ENCODE measurements around the gene AVPR1A. TPM values are rescaled to one million over a fixed set of nuclear protein-coding genes. Genes with fewer than 3 reads are reported as not detected.

The AVPR1A gene
- total RNA-seq, 1 donor from 2014 or later = 0.45 TPM

DNA sequence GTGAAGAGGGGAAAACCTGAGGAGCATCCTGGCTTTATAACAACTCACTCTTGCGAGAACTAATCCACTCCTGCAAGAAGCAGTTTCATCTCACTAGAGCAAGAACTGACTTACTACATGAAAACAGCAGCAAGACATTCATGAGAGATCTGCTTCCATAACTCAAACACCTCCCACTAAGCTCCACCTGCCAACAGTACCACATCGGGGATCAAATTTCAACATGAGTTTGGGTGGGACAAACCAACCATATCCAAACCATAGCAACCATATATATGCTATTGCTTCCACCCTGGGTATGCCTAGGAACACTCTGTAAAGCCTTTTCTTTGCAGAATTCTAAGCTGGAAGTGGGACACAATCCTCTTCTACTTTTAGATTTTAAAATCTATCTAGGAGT lies 13.9 kb upstream of the AVPR1A start:
- Mint-ChIP-seq H3K9me3 (ENCODE audit: low read depth) (peaks cover 5% of the 10 kb centered on the region), H3K27ac (ENCODE audit: unreplicated experiment) (no peak overlapping the region), H3K36me3 (ENCODE audit: low read depth) (peaks cover 5% of the 10 kb centered on the region), H3K27me3 (ENCODE audit: low read depth) (peaks cover 37% of the 10 kb centered on the region), H3K4me1 (ENCODE audit: low read depth) (peaks cover 4% of the 10 kb centered on the region), H3K4me3 (ENCODE audit: unreplicated experiment) (no peak overlapping the region)
- TF ChIP-seq, protein P1, sequence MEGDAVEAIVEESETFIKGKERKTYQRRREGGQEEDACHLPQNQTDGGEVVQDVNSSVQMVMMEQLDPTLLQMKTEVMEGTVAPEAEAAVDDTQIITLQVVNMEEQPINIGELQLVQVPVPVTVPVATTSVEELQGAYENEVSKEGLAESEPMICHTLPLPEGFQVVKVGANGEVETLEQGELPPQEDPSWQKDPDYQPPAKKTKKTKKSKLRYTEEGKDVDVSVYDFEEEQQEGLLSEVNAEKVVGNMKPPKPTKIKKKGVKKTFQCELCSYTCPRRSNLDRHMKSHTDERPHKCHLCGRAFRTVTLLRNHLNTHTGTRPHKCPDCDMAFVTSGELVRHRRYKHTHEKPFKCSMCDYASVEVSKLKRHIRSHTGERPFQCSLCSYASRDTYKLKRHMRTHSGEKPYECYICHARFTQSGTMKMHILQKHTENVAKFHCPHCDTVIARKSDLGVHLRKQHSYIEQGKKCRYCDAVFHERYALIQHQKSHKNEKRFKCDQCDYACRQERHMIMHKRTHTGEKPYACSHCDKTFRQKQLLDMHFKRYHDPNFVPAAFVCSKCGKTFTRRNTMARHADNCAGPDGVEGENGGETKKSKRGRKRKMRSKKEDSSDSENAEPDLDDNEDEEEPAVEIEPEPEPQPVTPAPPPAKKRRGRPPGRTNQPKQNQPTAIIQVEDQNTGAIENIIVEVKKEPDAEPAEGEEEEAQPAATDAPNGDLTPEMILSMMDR (IDR thresholded peaks at IDR 0.05) = no peak
- no peak for DNase-seq (ENCODE audit: low spot score)

DNA sequence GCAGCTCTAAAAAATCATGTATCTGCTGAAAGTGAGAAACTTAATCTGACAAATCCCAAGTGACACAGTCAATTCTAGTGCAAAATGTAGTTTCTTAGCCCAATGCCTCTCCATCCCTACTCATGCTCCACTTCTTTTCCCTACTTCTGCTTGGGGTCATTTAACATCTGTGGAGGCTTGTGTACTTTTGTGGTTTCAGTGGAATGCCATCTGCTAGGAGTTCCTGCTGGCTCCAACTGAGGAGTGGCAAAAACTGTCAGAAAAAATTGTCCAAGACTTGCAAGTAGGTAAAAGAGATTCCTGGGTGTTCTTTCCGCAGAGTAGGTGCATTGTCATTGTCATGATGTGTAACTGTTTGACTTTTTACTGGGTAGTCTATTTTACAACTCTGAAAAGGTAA lies 12.5 kb upstream of the AVPR1A start:
- peaks cover 5% of the 10 kb centered on the region for H3K9me3 Mint-ChIP-seq (ENCODE audit: low read depth)
- H3K4me3 Mint-ChIP-seq (ENCODE audit: unreplicated experiment) = no peak overlapping the region
- peaks cover 5% of the 10 kb centered on the region for H3K36me3 Mint-ChIP-seq (ENCODE audit: low read depth)
- no peak for DNase-seq (ENCODE audit: low spot score)
- H3K27ac Mint-ChIP-seq (ENCODE audit: unreplicated experiment) = no peak overlapping the region
- H3K4me1 Mint-ChIP-seq (ENCODE audit: low read depth) = peaks cover 4% of the 10 kb centered on the region
- peaks cover 33% of the 10 kb centered on the region for H3K27me3 Mint-ChIP-seq (ENCODE audit: low read depth)
- TF ChIP-seq, protein P1 (IDR thresholded peaks at IDR 0.05) = no peak

DNA sequence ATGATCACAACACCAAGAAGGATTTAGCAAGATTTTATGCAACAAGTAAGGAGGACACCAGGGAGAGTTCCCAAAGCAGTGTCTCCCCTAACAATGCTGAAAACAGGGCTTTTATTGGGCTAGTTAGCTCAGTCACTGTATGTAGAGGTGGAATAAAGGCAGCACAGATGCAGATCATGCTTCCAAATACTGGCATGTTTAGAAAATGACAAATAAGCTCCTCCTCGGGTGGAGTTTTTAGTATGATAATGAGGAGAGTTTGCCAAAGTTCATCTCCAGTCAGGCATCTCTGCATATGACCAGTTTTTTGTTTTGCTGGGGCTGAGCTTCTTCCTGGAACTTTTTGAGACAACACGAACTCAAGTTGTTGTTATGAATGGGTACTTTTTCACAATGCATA lies 4.4 kb upstream of the AVPR1A start:
- Mint-ChIP-seq H3K4me3 (ENCODE audit: unreplicated experiment) (no peak overlapping the region), H3K4me1 (ENCODE audit: low read depth) (peaks cover 18% of the 10 kb centered on the region), H3K9me3 (ENCODE audit: low read depth) (peaks cover 6% of the 10 kb centered on the region), H3K27ac (ENCODE audit: unreplicated experiment) (no peak overlapping the region), H3K27me3 (ENCODE audit: low read depth) (peaks cover 41% of the 10 kb centered on the region), H3K36me3 (ENCODE audit: low read depth) (no peaks in the 10 kb centered on the region)
- TF ChIP-seq, protein P1 (IDR thresholded peaks at IDR 0.05) = no peak
- DNase-seq (ENCODE audit: low spot score) = no peak

DNA sequence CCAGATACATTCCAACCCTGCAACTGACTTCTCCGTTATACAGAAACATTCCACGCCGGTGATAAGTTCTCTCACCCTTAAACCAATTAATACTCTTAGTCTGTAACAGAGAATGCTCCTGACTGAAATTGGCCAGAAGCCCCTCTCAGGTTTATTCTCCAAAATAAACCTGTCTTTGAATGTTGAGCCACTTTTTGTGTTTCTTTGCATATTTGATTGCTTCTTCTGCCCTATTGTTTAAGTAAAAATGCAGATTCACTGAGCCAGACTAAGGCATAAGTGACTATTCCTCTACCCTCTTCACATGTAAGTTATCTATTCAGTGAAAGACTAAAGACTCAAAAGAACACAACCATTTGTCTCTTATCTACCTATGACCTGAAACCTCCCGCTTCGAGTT lies 3.6 kb upstream of the AVPR1A start:
- H3K9me3 Mint-ChIP-seq (ENCODE audit: low read depth) = peaks cover 6% of the 10 kb centered on the region
- H3K4me3 Mint-ChIP-seq (ENCODE audit: unreplicated experiment) = no peak overlapping the region
- H3K27me3 Mint-ChIP-seq (ENCODE audit: low read depth) = peaks cover 48% of the 10 kb centered on the region
- H3K27ac Mint-ChIP-seq (ENCODE audit: unreplicated experiment) = no peak overlapping the region
- H3K36me3 Mint-ChIP-seq (ENCODE audit: low read depth) = peaks cover 1% of the 10 kb centered on the region
- peaks cover 22% of the 10 kb centered on the region for H3K4me1 Mint-ChIP-seq (ENCODE audit: low read depth)
- no peak for DNase-seq (ENCODE audit: low spot score)
- TF ChIP-seq, protein P1 (IDR thresholded peaks at IDR 0.05) = no peak

DNA sequence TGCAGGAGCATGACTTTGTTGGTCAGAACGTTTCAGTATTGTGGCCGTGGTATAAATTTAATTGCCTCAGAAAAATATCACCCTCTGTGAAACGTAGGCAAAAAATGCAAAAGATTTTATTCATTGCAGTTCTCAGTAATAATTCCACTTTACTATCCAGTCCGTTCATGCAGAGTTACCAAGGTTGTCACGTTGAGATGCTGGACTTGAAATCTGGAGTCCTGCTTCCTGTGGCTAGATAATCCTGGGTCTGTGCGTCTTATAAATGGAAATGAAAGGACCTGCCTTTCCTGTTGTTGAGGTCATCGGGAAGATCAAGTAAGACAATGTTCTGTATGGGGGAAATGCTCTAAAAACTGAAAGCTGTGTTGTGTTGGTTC lies 1.3 kb upstream of the AVPR1A start:
- H3K4me3 Mint-ChIP-seq (ENCODE audit: unreplicated experiment) = no peak overlapping the region
- peaks cover 6% of the 10 kb centered on the region for H3K9me3 Mint-ChIP-seq (ENCODE audit: low read depth)
- DNase-seq (ENCODE audit: low spot score) = no peak
- H3K36me3 Mint-ChIP-seq (ENCODE audit: low read depth) = peaks cover 1% of the 10 kb centered on the region
- TF ChIP-seq, protein P1 (IDR thresholded peaks at IDR 0.05) = peak; percentile 58
- peaks cover 55% of the 10 kb centered on the region for H3K27me3 Mint-ChIP-seq (ENCODE audit: low read depth)
- no peak overlapping the region for H3K27ac Mint-ChIP-seq (ENCODE audit: unreplicated experiment)
- H3K4me1 Mint-ChIP-seq (ENCODE audit: low read depth) = peaks cover 22% of the 10 kb centered on the region

All from chondrocyte (in vitro differentiated cells).